Cerebellar nuclear complex (tissue), 1 donor: ENCODE measurements around the gene UBALD2.
"Not testable (repeated sequence)": the region's sequence is repeated elsewhere in the genome, so short reads cannot be mapped to it uniquely, and the experiment has no call there.

Source experiments
- DNase-seq, 2 experiments: peaks; one replicate each; lab custom pipeline; 2025; lab: John Stamatoyannopoulos, UW

UBALD2 gene

GRCh38 chr17:76246080-76247066 is 18.8 kb upstream of the UBALD2 start:
- DNase-seq = no peak

- no peak for DNase-seq
Observed at GRCh38 chr17:76247304-76247703, 17.8 kb upstream of the UBALD2 start.

- DNase-seq = no peak
Observed at GRCh38 chr17:76248013-76248782, 16.9 kb upstream of the UBALD2 start.

GRCh38 chr17:76250141-76250540 is 15.0 kb upstream of the UBALD2 start:
- DNase-seq = no peak

- no peak for DNase-seq
Observed at GRCh38 chr17:76251478-76252039, 13.6 kb upstream of the UBALD2 start.

GRCh38 chr17:76252040-76252954 is 12.9 kb upstream of the UBALD2 start:
- no peak for DNase-seq

GRCh38 chr17:76252967-76253766 is 12.0 kb upstream of the UBALD2 start:
- not testable (repeated sequence) for DNase-seq

GRCh38 chr17:76253841-76254240 is 11.3 kb upstream of the UBALD2 start:
- no peak for DNase-seq

GRCh38 chr17:76254275-76254674 is 10.9 kb upstream of the UBALD2 start:
- DNase-seq = no peak

- no peak for DNase-seq
Observed at GRCh38 chr17:76255801-76256429, 9.2 kb upstream of the UBALD2 start.

GRCh38 chr17:76256430-76257050 is 8.6 kb upstream of the UBALD2 start:
- DNase-seq = not testable (repeated sequence)

GRCh38 chr17:76260220-76260619 is 4.9 kb upstream of the UBALD2 start:
- DNase-seq = no peak

GRCh38 chr17:76260669-76261068 is 4.5 kb upstream of the UBALD2 start:
- no peak for DNase-seq

- DNase-seq = no peak
Observed at GRCh38 chr17:76261421-76262215, 3.5 kb upstream of the UBALD2 start.

GRCh38 chr17:76262732-76263344 is 2.3 kb upstream of the UBALD2 start:
- DNase-seq = no peak

- no peak for DNase-seq
Observed at GRCh38 chr17:76263896-76264295, 1.3 kb upstream of the UBALD2 start.

- DNase-seq = no peak
Observed at GRCh38 chr17:76264425-76264754, 758 bp upstream of the UBALD2 start.

- DNase-seq = no peak
Observed at GRCh38 chr17:76265624-76266243, 586 bp downstream of the UBALD2 start.
